ENCODE measurements around the gene KRT71. TPM values are rescaled to one million over a fixed set of nuclear protein-coding genes. Genes with fewer than 3 reads are reported as not detected.

The KRT71 gene
- polyA plus RNA-seq, 3 donors: not detected

- Mint-ChIP-seq H3K9me3 (peaks cover 4 to 6% (median 5%) of the 10 kb centered on the region in 7 donors), H3K27ac (no peak overlapping the region), H3K4me3 (no peak overlapping the region), H3K4me1 (no peaks in the 10 kb centered on the region), H3K36me3 (no peaks in the 10 kb centered on the region), H3K27me3 (ENCODE audit: low read depth in 3 of 3) (peaks cover 10 to 11% (median 10%) of the 10 kb centered on the region in 3 donors)
- Histone ChIP-seq H2AFZ (ENCODE audit: insufficient read depth, low read depth, low read length, poor library complexity, severe bottlenecking) (no peak overlapping the region), H3K27ac (ENCODE audit: low read depth in 1 of 2, low read length in 2 of 2) (no peak overlapping the region), H3K9ac (ENCODE audit: insufficient read depth, low read length, poor library complexity, severe bottlenecking) (no peak overlapping the region), H3K4me1 (ENCODE audit: control insufficient read depth in 1 of 2, insufficient read depth in 2 of 2, low read length in 2 of 2) (no peaks in the 10 kb centered on the region), H3K4me2 (replicated peaks; ENCODE audit: extremely low read depth, low read length, poor library complexity, severe bottlenecking) (no peak overlapping the region), H3K27me3 (ENCODE audit: control insufficient read depth in 2 of 2, insufficient read depth in 2 of 2, low read length in 2 of 2) (no peaks in the 10 kb centered on the region), H3K4me3 (replicated peaks in 1 of 3; ENCODE audit: low read depth in 2 of 3, low read length in 3 of 3) (no peak overlapping the region), H4K20me1 (ENCODE audit: insufficient read depth, low read length) (no peaks in the 10 kb centered on the region), H3K36me3 (replicated peaks in 1 of 2; ENCODE audit: control insufficient read depth in 1 of 2, insufficient read depth in 2 of 2, low read length in 2 of 2) (no peaks in the 10 kb centered on the region), H3K79me2 (ENCODE audit: insufficient read depth, low read length) (no peaks in the 10 kb centered on the region), H3K9me3 (replicated peaks in 1 of 2; ENCODE audit: control insufficient read depth in 1 of 2, insufficient read depth in 1 of 2, low read length in 2 of 2) (peaks cover 0 to 8% of the 10 kb centered on the region in 2 donors)
- TF ChIP-seq CTCF (IDR thresholded peaks at IDR 0.05): no peak
- WGBS (ENCODE audit: insufficient coverage): 95% methylated on average over 12 of the region's 15 CpGs
- intact Hi-C loops (cut with micrococcal nuclease): no loop called here
- DNase-seq: no peak
These were observed 36.8 kb downstream of the KRT71 start for GRCh38 chr12:52515927-52516831.

- H3K27me3 ChIP-seq (ENCODE audit: control insufficient read depth in 2 of 2, insufficient read depth in 2 of 2, low read length in 2 of 2): no peaks in the 10 kb centered on the region
These were observed 37.7 kb downstream of the KRT71 start for GRCh38 chr12:52515319-52515646.

More at GRCh38 chr12:52515319-52515646, 37.7 kb downstream of the KRT71 start:
- H3K27me3 Mint-ChIP-seq (ENCODE audit: low read depth in 3 of 3): peaks cover 10 to 11% (median 10%) of the 10 kb centered on the region in 3 donors
- H3K9me3 Mint-ChIP-seq: peaks cover 5 to 13% (median 7%) of the 10 kb centered on the region in 7 donors
- Histone ChIP-seq H3K9me3 (replicated peaks in 1 of 2; ENCODE audit: control insufficient read depth in 1 of 2, insufficient read depth in 1 of 2, low read length in 2 of 2) (peaks cover 0 to 8% of the 10 kb centered on the region in 2 donors), H3K79me2 (ENCODE audit: insufficient read depth, low read length) (no peaks in the 10 kb centered on the region), H3K4me2 (replicated peaks; ENCODE audit: extremely low read depth, low read length, poor library complexity, severe bottlenecking) (no peak overlapping the region), H3K36me3 (replicated peaks in 1 of 2; ENCODE audit: control insufficient read depth in 1 of 2, insufficient read depth in 2 of 2, low read length in 2 of 2) (no peaks in the 10 kb centered on the region), H2AFZ (ENCODE audit: insufficient read depth, low read depth, low read length, poor library complexity, severe bottlenecking) (no peak overlapping the region), H3K9ac (ENCODE audit: insufficient read depth, low read length, poor library complexity, severe bottlenecking) (no peak overlapping the region), H4K20me1 (ENCODE audit: insufficient read depth, low read length) (no peaks in the 10 kb centered on the region), H3K4me1 (ENCODE audit: control insufficient read depth in 1 of 2, insufficient read depth in 2 of 2, low read length in 2 of 2) (no peaks in the 10 kb centered on the region), H3K4me3 (replicated peaks in 1 of 3; ENCODE audit: low read depth in 2 of 3, low read length in 3 of 3) (no peak overlapping the region), H3K27ac (ENCODE audit: low read depth in 1 of 2, low read length in 2 of 2) (no peak overlapping the region)
- no CpG with 5 or more reads among the region's 1 CpG for WGBS (ENCODE audit: insufficient coverage)
- TF ChIP-seq CTCF (IDR thresholded peaks at IDR 0.05): no peak
- no peaks in the 10 kb centered on the region for H3K36me3 Mint-ChIP-seq
- no peak overlapping the region for H3K4me3 Mint-ChIP-seq
- intact Hi-C loops (cut with micrococcal nuclease): no loop called here
- no peak overlapping the region for H3K27ac Mint-ChIP-seq
- DNase-seq: no peak
- H3K4me1 Mint-ChIP-seq: no peaks in the 10 kb centered on the region
